Neural cell (in vitro differentiated cells): ENCODE measurements around the gene WDR75. TPM values are rescaled to one million over a fixed set of nuclear protein-coding genes. Genes with fewer than 3 reads are reported as not detected.

Experiments used
- H2AFZ ChIP-seq: fragments of 200-600, 300-800 bp; sonication (generic), shearing (Covaris generic); 2 replicates; pipeline ENCODE4 v1.6.0; 2014; ENCODE audit warnings: low read depth, mild to moderate bottlenecking, antibody characterized with exemption, low read length, moderate library complexity
- H3F3A ChIP-seq: fragments of 200-600 bp; shearing (Covaris generic); 2 replicates; pipeline ENCODE4 v1.6.1; 2016; ENCODE audit warnings: mild to moderate bottlenecking, moderate library complexity, mixed read lengths, antibody characterized with exemption, low read length; ENCODE audit not compliant: insufficient read depth, poor library complexity, severe bottlenecking
- H3K27ac ChIP-seq: fragments of 200-600, 300-800 bp; sonication (generic), shearing (Covaris generic); 2 replicates; pipeline ENCODE4 v1.5.1; 2014; ENCODE audit warnings: mild to moderate bottlenecking, low read length, moderate library complexity
- H3K27me3 ChIP-seq: fragments of 300-800, 200-600 bp; sonication (generic), shearing (Covaris generic); 2 replicates; pipeline ENCODE4 v1.6.0; 2014; ENCODE audit warnings: mild to moderate bottlenecking, low read depth, low read length, moderate library complexity; ENCODE audit not compliant: insufficient read depth
- H3K36me3 ChIP-seq: fragments of 300-800, 200-600 bp; sonication (generic), shearing (Covaris generic); 2 replicates; pipeline ENCODE4 v1.5.1; 2014; ENCODE audit warnings: mild to moderate bottlenecking, antibody characterized with exemption, low read length, moderate library complexity; ENCODE audit not compliant: insufficient read depth
- H3K4me2 ChIP-seq: fragments of 300-800, 200-600 bp; sonication (generic), shearing (Covaris generic); 2 replicates; pipeline ENCODE4 v1.6.0; 2014; ENCODE audit warnings: mild to moderate bottlenecking, low read length
- H3K4me3 ChIP-seq: fragments of 300-800, 200-600 bp; sonication (generic), shearing (Covaris generic); 2 replicates; pipeline ENCODE4 v1.5.1; 2014; ENCODE audit warnings: mild to moderate bottlenecking, low read length, moderate library complexity
- H3K79me2 ChIP-seq: fragments of 200-600 bp; shearing (Covaris generic); replicated peaks from 2 replicates; pipeline ENCODE4 v1.6.0; 2014; ENCODE audit warnings: mild to moderate bottlenecking, low read length, moderate library complexity; ENCODE audit not compliant: insufficient read depth
- H3K9ac ChIP-seq: fragments of 300-800, 200-600 bp; sonication (generic), shearing (Covaris generic); 2 replicates; pipeline ENCODE4 v1.6.1; 2016; ENCODE audit warnings: mild to moderate bottlenecking, low read length, mixed read lengths
- H3K9me2 ChIP-seq: fragments of 200-600 bp; shearing (Covaris generic); 2 replicates; pipeline ENCODE4 v1.6.1; 2016; ENCODE audit warnings: mild to moderate bottlenecking, low read length, mixed read lengths; ENCODE audit not compliant: insufficient read depth
- H3K9me3 ChIP-seq: fragments of 200-600, 300-800 bp; sonication (generic), shearing (Covaris generic); 2 replicates; pipeline ENCODE4 v1.6.1; 2016; ENCODE audit warnings: mild to moderate bottlenecking, mixed run types, low read length, moderate library complexity, mixed read lengths
- H4K20me1 ChIP-seq: fragments of 200-600 bp; shearing (Covaris generic); 2 replicates; pipeline ENCODE4 v1.6.1; 2016; ENCODE audit warnings: mild to moderate bottlenecking, mixed run types; ENCODE audit not compliant: insufficient read depth
- EP300 ChIP-seq: fragments of 450-650 bp; conservative IDR thresholded peaks from 2 replicates; pipeline ENCODE4 v1.6.1; 2014; ENCODE audit warnings: antibody characterized with exemption, mild to moderate bottlenecking, moderate library complexity; ENCODE audit not compliant: poor library complexity, severe bottlenecking
- EZH2 ChIP-seq: fragments of 200-600, 300-800 bp; shearing (Covaris generic), sonication (generic); IDR thresholded peaks from 2 replicates; pipeline ENCODE4 v1.6.1; 2014; ENCODE audit warnings: antibody characterized with exemption, low read length, borderline replicate concordance, mild to moderate bottlenecking; ENCODE audit not compliant: insufficient read depth, poor library complexity, severe bottlenecking
- MXI1 ChIP-seq: fragments of 450-650 bp; conservative IDR thresholded peaks from 2 replicates; pipeline ENCODE4 v1.6.1; 2014; ENCODE audit warnings: antibody characterized with exemption, mild to moderate bottlenecking; ENCODE audit not compliant: poor library complexity, severe bottlenecking
- POLR2AphosphoS5 ChIP-seq: IDR thresholded peaks from 2 replicates; pipeline ENCODE4 v1.6.1; 2012
- RAD21 ChIP-seq: fragments of 450-650 bp; conservative IDR thresholded peaks from 2 replicates; pipeline ENCODE4 v1.6.1; 2014; ENCODE audit warnings: antibody characterized with exemption, mild to moderate bottlenecking, moderate library complexity
- SMC3 ChIP-seq: fragments of 450-650 bp; conservative IDR thresholded peaks from 2 replicates; pipeline ENCODE4 v1.6.1; 2014; ENCODE audit warnings: antibody characterized with exemption, mild to moderate bottlenecking, moderate library complexity; ENCODE audit not compliant: poor library complexity
- TAF1 ChIP-seq: IDR thresholded peaks from 2 replicates; pipeline ENCODE4 v1.6.1; 2012; ENCODE audit warnings: low read depth
- polyA minus RNA-seq: library from RNA; depleted of rRNA, polyadenylated mRNA; stranded (reverse); fragments of >200 nt; gene quantifications from 2 replicates; pipeline ENCODE4 v1.2.3, GENCODE V29; 2014
- polyA plus RNA-seq: library from polyadenylated mRNA; depleted of rRNA; stranded (reverse); fragments of >200 nt; gene quantifications from 2 replicates; pipeline ENCODE4 v1.2.3, GENCODE V29; 2014
- TF ChIP-seq, protein P1 (sequence below): fragments of 450-650 bp; IDR thresholded peaks from 2 replicates; pipeline ENCODE4 v1.5.1; 2014; ENCODE audit warnings: antibody characterized with exemption, mild to moderate bottlenecking, moderate library complexity; ENCODE audit not compliant: poor library complexity, severe bottlenecking
- TF ChIP-seq, protein P2 (sequence below): IDR thresholded peaks from 2 replicates; pipeline ENCODE4 v1.6.1; 2012; ENCODE audit warnings: borderline replicate concordance

The WDR75 gene
- polyA plus RNA-seq: 62.5 and 67.3 TPM in 2 replicates
- 80.1 and 96.2 TPM in 2 replicates for polyA minus RNA-seq

DNA sequence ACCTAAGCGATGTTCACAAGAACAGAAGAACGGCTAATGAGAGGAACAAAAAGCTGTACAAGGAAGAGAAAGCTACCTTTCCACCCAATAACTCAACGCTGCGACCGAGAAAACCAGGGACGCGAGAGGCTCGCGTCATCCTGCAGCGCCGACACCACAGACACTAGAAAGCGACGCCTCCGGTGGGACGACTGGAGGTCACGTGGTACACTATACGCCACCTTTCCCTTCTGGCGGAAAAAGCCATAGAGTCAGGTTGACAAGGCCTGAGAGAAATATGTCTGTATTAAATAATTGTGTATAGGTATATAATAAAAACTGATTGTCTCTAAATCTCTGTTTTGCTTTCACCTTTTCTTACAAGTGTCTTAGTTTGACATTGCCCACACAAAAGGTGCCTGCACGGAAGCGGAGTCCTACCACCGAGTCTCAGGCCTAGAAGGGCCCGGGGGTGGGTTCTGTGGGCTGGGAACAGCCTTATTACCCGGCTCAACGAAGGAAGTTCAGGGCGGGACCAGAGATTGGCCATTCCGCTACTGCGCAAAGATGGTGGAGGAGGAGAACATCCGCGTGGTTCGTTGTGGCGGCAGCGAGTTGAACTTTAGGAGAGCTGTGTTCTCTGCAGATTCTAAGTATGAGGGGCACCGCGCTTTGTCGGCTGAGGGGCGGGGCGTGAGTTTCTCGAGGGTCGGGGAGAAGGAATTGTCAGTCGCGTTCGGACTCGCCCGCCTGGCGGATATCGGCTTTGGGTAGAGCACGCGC, at the start of gene WDR75:
Gene WDR75 (plus strand): TSS at position 528 of the 762 bp plus-strand sequence. CDS start 19 bp downstream, at position 547.
- H4K20me1 ChIP-seq: no peaks in the 10 kb centered on the region
- peaks cover 32% of the 10 kb centered on the region for H3K79me2 ChIP-seq
- H3K9me3 ChIP-seq: no peaks in the 10 kb centered on the region
- H2AFZ ChIP-seq: peak within 1 kb of the TSS; percentile 99
- H3K27ac ChIP-seq: peak within 1 kb of the TSS; percentile 98
- peak within 1 kb of the TSS; percentile 96 for H3K9ac ChIP-seq
- no peaks in the 10 kb centered on the region for H3K36me3 ChIP-seq
- H3K4me3 ChIP-seq: peak within 1 kb of the TSS; percentile 87
- H3F3A ChIP-seq: peaks cover 6% of the 10 kb centered on the region
- TF ChIP-seq, protein P1, sequence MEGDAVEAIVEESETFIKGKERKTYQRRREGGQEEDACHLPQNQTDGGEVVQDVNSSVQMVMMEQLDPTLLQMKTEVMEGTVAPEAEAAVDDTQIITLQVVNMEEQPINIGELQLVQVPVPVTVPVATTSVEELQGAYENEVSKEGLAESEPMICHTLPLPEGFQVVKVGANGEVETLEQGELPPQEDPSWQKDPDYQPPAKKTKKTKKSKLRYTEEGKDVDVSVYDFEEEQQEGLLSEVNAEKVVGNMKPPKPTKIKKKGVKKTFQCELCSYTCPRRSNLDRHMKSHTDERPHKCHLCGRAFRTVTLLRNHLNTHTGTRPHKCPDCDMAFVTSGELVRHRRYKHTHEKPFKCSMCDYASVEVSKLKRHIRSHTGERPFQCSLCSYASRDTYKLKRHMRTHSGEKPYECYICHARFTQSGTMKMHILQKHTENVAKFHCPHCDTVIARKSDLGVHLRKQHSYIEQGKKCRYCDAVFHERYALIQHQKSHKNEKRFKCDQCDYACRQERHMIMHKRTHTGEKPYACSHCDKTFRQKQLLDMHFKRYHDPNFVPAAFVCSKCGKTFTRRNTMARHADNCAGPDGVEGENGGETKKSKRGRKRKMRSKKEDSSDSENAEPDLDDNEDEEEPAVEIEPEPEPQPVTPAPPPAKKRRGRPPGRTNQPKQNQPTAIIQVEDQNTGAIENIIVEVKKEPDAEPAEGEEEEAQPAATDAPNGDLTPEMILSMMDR: peak; percentile 3
- TF ChIP-seq, protein P2, sequence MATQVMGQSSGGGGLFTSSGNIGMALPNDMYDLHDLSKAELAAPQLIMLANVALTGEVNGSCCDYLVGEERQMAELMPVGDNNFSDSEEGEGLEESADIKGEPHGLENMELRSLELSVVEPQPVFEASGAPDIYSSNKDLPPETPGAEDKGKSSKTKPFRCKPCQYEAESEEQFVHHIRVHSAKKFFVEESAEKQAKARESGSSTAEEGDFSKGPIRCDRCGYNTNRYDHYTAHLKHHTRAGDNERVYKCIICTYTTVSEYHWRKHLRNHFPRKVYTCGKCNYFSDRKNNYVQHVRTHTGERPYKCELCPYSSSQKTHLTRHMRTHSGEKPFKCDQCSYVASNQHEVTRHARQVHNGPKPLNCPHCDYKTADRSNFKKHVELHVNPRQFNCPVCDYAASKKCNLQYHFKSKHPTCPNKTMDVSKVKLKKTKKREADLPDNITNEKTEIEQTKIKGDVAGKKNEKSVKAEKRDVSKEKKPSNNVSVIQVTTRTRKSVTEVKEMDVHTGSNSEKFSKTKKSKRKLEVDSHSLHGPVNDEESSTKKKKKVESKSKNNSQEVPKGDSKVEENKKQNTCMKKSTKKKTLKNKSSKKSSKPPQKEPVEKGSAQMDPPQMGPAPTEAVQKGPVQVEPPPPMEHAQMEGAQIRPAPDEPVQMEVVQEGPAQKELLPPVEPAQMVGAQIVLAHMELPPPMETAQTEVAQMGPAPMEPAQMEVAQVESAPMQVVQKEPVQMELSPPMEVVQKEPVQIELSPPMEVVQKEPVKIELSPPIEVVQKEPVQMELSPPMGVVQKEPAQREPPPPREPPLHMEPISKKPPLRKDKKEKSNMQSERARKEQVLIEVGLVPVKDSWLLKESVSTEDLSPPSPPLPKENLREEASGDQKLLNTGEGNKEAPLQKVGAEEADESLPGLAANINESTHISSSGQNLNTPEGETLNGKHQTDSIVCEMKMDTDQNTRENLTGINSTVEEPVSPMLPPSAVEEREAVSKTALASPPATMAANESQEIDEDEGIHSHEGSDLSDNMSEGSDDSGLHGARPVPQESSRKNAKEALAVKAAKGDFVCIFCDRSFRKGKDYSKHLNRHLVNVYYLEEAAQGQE: peak; percentile 48
- peak; percentile 97 for TF ChIP-seq POLR2AphosphoS5
- TF ChIP-seq MXI1: peak; percentile 94
- no peak for TF ChIP-seq RAD21
- TF ChIP-seq TAF1: peak; percentile 93
- TF ChIP-seq EP300: peak; percentile 75
- no peak for TF ChIP-seq SMC3
- no peak for TF ChIP-seq EZH2
- no peaks in the 10 kb centered on the region for H3K27me3 ChIP-seq
- peak within 1 kb of the TSS; percentile 87 for H3K4me2 ChIP-seq
- H3K9me2 ChIP-seq: no peaks in the 10 kb centered on the region

DNA sequence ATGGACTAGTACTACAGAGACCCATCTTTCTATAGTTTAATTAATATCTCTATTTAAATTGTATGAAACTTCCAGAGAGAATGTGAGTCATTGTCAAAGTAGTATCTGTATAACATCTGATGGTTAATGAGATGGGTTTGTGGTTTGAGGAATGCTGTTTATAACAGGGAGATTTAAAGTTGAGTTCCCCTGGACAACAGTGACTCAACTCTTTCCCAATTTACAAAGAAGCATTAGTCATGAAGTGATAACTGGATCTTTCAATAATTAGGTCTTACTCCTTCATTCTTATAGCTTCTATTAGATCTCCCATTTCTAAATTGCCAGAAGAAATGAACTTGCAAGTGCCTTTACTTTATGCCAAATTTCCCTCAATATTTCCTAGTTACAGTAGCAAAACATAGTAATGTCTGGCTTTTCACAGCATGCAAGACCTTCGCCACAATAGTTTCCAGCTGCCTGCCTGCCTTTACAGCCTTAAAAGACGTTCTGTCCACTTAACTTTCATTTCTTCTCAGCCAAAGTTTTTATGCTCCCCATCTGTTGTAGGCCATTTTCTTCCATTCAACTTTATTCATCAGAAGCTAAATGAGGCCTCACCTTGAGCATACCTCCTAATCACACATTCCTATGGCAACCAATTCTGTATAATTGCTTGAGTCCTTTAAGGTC, 47.7 kb upstream of the WDR75 start:
- no peak overlapping the region for H3K4me2 ChIP-seq

More for the DNA sequence above, 47.7 kb upstream of the WDR75 start:
- TF ChIP-seq EP300 (no peak), RAD21 (no peak), TAF1 (no peak), EZH2 (no peak), POLR2AphosphoS5 (no peak), MXI1 (no peak), SMC3 (no peak)
- TF ChIP-seq, protein P1: no peak
- TF ChIP-seq, protein P2: no peak
- no peaks in the 10 kb centered on the region for H3K9me3 ChIP-seq
- H3K27me3 ChIP-seq: no peaks in the 10 kb centered on the region
- H3K9me2 ChIP-seq: no peaks in the 10 kb centered on the region
- no peaks in the 10 kb centered on the region for H3K36me3 ChIP-seq
- H3K4me3 ChIP-seq: no peak overlapping the region
- H2AFZ ChIP-seq: no peak overlapping the region
- no peaks in the 10 kb centered on the region for H3K79me2 ChIP-seq
- no peaks in the 10 kb centered on the region for H3F3A ChIP-seq
- no peak overlapping the region for H3K27ac ChIP-seq
- H3K9ac ChIP-seq: no peak overlapping the region
- no peaks in the 10 kb centered on the region for H4K20me1 ChIP-seq
